H1 (cell line): Measurements from ENCODE around the gene GALNT15. TPM values are rescaled to one million over a fixed set of nuclear protein-coding genes. Genes with fewer than 3 reads are reported as not detected.

Experiments
- BACH1 ChIP-seq: IDR thresholded peaks from 2 replicates; pipeline ENCODE4 v1.6.1; 2012; ENCODE audit warnings: low read length, improper control_type of control experiment
- CHD2 ChIP-seq: IDR thresholded peaks from 2 replicates; pipeline ENCODE4 v1.6.1; 2012; ENCODE audit warnings: low read length, improper control_type of control experiment
- CHD7 ChIP-seq: fragments of 300-600 bp; sonication (generic); IDR thresholded peaks from 2 replicates; pipeline ENCODE4 v1.7.1; 2012; ENCODE audit warnings: low read length, moderate library complexity, mild to moderate bottlenecking, inconsistent platforms; ENCODE audit not compliant: insufficient replicate concordance
- EZH2 ChIP-seq: fragments of 200-600 bp; sonication (generic); IDR thresholded peaks from 2 replicates; pipeline ENCODE4 v1.7.1; 2012; ENCODE audit warnings: low read depth, mild to moderate bottlenecking, moderate library complexity, low read length, inconsistent platforms; ENCODE audit not compliant: severe bottlenecking
- GABPA ChIP-seq: IDR thresholded peaks from 2 replicates; pipeline ENCODE4 v1.6.1; 2011; ENCODE audit warnings: mild to moderate bottlenecking, low read length, moderate library complexity, borderline replicate concordance; ENCODE audit not compliant: insufficient read depth
- HDAC6 ChIP-seq: IDR thresholded peaks from one replicate; pipeline ENCODE4 v1.7.1; 2012; ENCODE audit warnings: low read depth, mild to moderate bottlenecking, inconsistent platforms, low read length, moderate library complexity
- KDM5A ChIP-seq: fragments of 200-600 bp; IDR thresholded peaks from 2 replicates; pipeline ENCODE4 v1.7.1; 2012; ENCODE audit warnings: mild to moderate bottlenecking, low read length, inconsistent platforms, mixed read lengths
- PHF8 ChIP-seq: fragments of 200-600 bp; sonication (generic); conservative IDR thresholded peaks from 2 replicates; pipeline ENCODE4 v1.7.1; 2012; ENCODE audit warnings: low read depth, mild to moderate bottlenecking, inconsistent platforms, low read length, moderate library complexity
- POLR2AphosphoS5 ChIP-seq: IDR thresholded peaks from 2 replicates; pipeline ENCODE4 v1.6.1; 2011; ENCODE audit warnings: low read depth, low read length
- RXRA ChIP-seq: IDR thresholded peaks from 2 replicates; pipeline ENCODE4 v1.6.1; 2011; ENCODE audit warnings: low read depth, mild to moderate bottlenecking, low read length, moderate library complexity; ENCODE audit not compliant: insufficient read depth
- SP2 ChIP-seq: IDR thresholded peaks from 2 replicates; pipeline ENCODE4 v1.6.1; 2012; ENCODE audit warnings: mild to moderate bottlenecking, low read length, inconsistent platforms
- TAF7 ChIP-seq: optimal IDR thresholded peaks from 2 replicates; pipeline ENCODE3; 2011; ENCODE audit warnings: low read depth, mild to moderate bottlenecking, inconsistent platforms, low read length, moderate library complexity, borderline replicate concordance
- TBP ChIP-seq: IDR thresholded peaks from 2 replicates; pipeline ENCODE4 v1.6.1; 2011; ENCODE audit warnings: low read depth, low read length, improper control_type of control experiment
- polyA plus RNA-seq, 7 experiments: library from polyadenylated mRNA; depleted of rRNA in 3 of 7; stranded (reverse) in 5 of 7; unstranded in 2 of 7; fragments of >200 nt in 5 of 7; fragments of 200-250 nt in 2 of 7; gene quantifications; 1 replicate in 5 of 7; 2 replicates in 1 of 7; 4 replicates in 1 of 7; pipeline versions ENCODE4 v1.2.1 to v1.2.3, GENCODE V29; 2011 to 2013; ENCODE audit warnings: missing spikeins in 2 of 7, mixed read lengths in 2 of 7
- total RNA-seq: library from RNA; stranded (reverse); fragmentation: NEBNext Ultra II Directional; extraction: Animal tissue kit (Norgen Biotek cat#: 25700); gene quantifications from 2 replicates; pipeline ENCODE4 v1.2.1, GENCODE V29; 2021

GALNT15 gene
- total and polyA plus RNA-seq, 2 of the 8 experiments (the other 6 are each of a cell fraction or from before 2014, with no cell fraction given): 0.02 TPM; not detected in 1

DNA sequence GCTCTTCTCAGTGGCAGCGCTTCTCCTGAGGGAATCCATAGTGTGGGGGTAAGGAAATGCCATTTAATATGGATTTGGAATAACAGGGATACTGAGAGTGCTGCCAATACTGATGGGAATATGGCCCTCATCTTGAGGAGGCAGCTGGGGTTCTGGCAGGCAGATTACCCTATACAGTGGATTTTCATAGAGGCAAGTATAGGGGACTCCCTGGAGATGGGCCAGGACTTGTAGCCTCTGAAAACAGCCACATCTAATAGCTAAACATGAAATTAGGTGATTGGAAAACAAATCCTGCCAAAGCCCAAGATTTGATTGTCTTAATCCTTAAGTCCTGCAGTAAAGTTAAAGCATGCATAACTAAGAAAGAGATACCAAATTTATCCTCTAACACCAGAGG is 59.3 kb downstream of the GALNT15 start (continued):
- TF ChIP-seq CHD7: no peak
- TF ChIP-seq SP2: no peak
- TF ChIP-seq CHD2: no peak
- TF ChIP-seq PHF8: no peak
- TF ChIP-seq HDAC6: no peak
- no peak for TF ChIP-seq TBP
- TF ChIP-seq BACH1: no peak
- TF ChIP-seq KDM5A: no peak
- TF ChIP-seq EZH2: no peak
- TF ChIP-seq RXRA: no peak
- no peak for TF ChIP-seq POLR2AphosphoS5
- TF ChIP-seq TAF7: no peak
- TF ChIP-seq GABPA: no peak
